ENCODE measurements around the gene CREB3L2. TPM values are rescaled to one million over a fixed set of nuclear protein-coding genes. Genes with fewer than 3 reads are reported as not detected.
"Not testable (repeated sequence)": the region's sequence is repeated elsewhere in the genome, so short reads cannot be mapped to it uniquely, and the experiment has no call there.

The CREB3L2 gene
- total and polyA plus RNA-seq, 4 donors, result 7.4 to 89.1 (median 44.0) TPM

GRCh38 chr7:137984181-137985041, 17.5 kb downstream of the CREB3L2 start:
- Histone ChIP-seq H3K27ac (ENCODE audit: low read depth in 1 of 2, low read length in 1 of 2) (no peak overlapping the region), H3K9ac (ENCODE audit: insufficient read depth in 1 of 2, low read length in 2 of 2) (peak overlapping the region in 1 of 2 donors; percentile 33), H3K36me3 (ENCODE audit: control insufficient read depth in 4 of 4, insufficient read depth in 4 of 4, low read length in 4 of 4) (peaks cover 0 to 2% (median 1%) of the 10 kb centered on the region in 4 donors), H3K4me3 (no peak overlapping the region), H3K27me3 (ENCODE audit: control insufficient read depth in 3 of 3, insufficient read depth in 3 of 3, low read length in 2 of 3) (no peaks in the 10 kb centered on the region), H3K4me1 (ENCODE audit: control insufficient read depth in 5 of 5, insufficient read depth in 5 of 5, low read length in 5 of 5) (peaks cover 22 to 45% (median 23%) of the 10 kb centered on the region in 5 donors), H3K9me3 (ENCODE audit: control insufficient read depth in 4 of 4, insufficient read depth in 3 of 4, low read length in 3 of 4) (peaks cover 0 to 5% (median 0%) of the 10 kb centered on the region in 4 donors)
- 82 to 90% methylated on average over 11 of the region's 11 CpGs for WGBS, 2 donors
- no peak for TF ChIP-seq CTCF (IDR thresholded peaks at IDR 0.05; ENCODE audit: control extremely low read depth, extremely low read depth)
- ATAC-seq (ENCODE audit: insufficient read depth, low FRiP score) (no peak), DNase-seq (no peak)

DNA sequence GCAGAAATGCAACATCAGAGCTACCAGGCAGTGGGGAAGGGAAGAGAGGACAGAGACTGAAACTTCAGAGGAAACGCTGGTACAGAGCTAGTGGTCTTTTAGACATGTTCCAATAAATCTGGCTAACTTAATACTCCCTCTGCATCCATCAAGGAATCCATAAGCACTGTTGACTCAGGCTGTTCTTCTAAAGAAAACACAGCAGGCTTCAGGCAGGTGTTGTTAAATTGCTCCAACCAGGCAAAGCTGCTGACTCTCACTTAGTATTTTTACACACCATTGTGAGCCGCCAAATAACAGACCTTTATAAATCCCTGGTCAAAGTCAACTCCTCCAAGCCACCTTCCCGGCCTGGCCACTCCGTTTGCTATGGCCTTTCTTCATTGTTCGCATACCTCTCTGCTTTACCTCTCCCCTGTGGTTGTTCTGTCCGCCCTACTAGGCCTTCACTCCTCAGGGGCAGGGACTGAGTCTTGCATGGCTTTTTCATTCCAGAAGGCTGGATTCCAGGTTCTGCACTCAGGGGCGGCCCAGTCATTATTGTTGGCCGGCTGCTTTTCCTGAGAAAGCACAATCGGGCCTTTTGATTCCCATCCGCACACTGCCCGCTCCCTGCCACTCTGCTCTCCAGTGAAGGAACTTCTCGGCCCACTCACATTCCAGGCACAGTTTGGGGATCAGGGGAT, 18.4 kb downstream of the CREB3L2 start:
- Histone ChIP-seq H3K4me1 (ENCODE audit: control insufficient read depth in 5 of 5, insufficient read depth in 5 of 5, low read length in 5 of 5) (peaks cover 19 to 45% (median 25%) of the 10 kb centered on the region in 5 donors), H3K9ac (ENCODE audit: insufficient read depth in 1 of 2, low read length in 2 of 2) (no peak overlapping the region), H3K9me3 (ENCODE audit: control insufficient read depth in 4 of 4, insufficient read depth in 3 of 4, low read length in 3 of 4) (peaks cover 0 to 5% (median 0%) of the 10 kb centered on the region in 4 donors), H3K36me3 (ENCODE audit: control insufficient read depth in 4 of 4, insufficient read depth in 4 of 4, low read length in 4 of 4) (peaks cover 0 to 2% (median 1%) of the 10 kb centered on the region in 4 donors), H3K27ac (ENCODE audit: low read depth in 1 of 2, low read length in 1 of 2) (peak overlapping the region in 1 of 2 donors; percentile 38), H3K4me3 (no peak overlapping the region), H3K27me3 (ENCODE audit: control insufficient read depth in 3 of 3, insufficient read depth in 3 of 3, low read length in 2 of 3) (no peaks in the 10 kb centered on the region)
- TF ChIP-seq CTCF (IDR thresholded peaks at IDR 0.05; ENCODE audit: control extremely low read depth, extremely low read depth), result no peak
- 88 to 89% methylated on average over 12 of the region's 12 CpGs for WGBS, 2 donors
- no peak for ATAC-seq (ENCODE audit: insufficient read depth, low FRiP score)
- no peak for DNase-seq

DNA sequence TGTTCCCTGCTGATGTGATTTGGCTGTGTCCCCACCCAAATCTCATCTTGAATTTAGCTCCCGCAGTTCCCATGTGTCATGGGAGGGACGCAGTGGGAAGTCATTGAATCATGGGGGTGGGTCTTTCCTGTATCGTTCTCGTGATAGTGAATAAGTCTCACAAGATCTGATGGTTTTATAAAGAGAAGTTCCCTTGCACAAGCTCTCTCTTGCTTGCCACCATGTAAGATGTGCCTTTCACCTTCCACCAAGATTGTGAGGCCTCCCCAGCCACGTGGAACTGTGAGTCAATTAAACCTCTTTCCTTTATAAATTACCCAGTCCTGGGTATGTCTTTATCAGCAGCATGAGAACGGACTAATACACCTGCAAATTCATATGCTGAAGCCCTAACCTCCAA, 19.5 kb downstream of the CREB3L2 start:
- not testable (repeated sequence) for H3K9me3 ChIP-seq (ENCODE audit: control insufficient read depth in 4 of 4, insufficient read depth in 3 of 4, low read length in 3 of 4); H3K9ac ChIP-seq (ENCODE audit: insufficient read depth in 1 of 2, low read length in 2 of 2); H3K27ac ChIP-seq (ENCODE audit: low read depth in 1 of 2, low read length in 1 of 2); H3K27me3 ChIP-seq (ENCODE audit: control insufficient read depth in 3 of 3, insufficient read depth in 3 of 3, low read length in 2 of 3); H3K36me3 ChIP-seq (ENCODE audit: control insufficient read depth in 4 of 4, insufficient read depth in 4 of 4, low read length in 4 of 4); DNase-seq; H3K4me3 ChIP-seq; ATAC-seq (ENCODE audit: insufficient read depth, low FRiP score)
- 95 to 97% methylated on average over 6 of the region's 6 CpGs for WGBS, 2 donors
- peaks cover 17 to 45% (median 24%) of the 10 kb centered on the region in 5 donors for H3K4me1 ChIP-seq (ENCODE audit: control insufficient read depth in 5 of 5, insufficient read depth in 5 of 5, low read length in 5 of 5)

GRCh38 chr7:137981668-137982067, 20.2 kb downstream of the CREB3L2 start:
- ATAC-seq (ENCODE audit: insufficient read depth, low FRiP score), result no peak
- peaks cover 0 to 2% (median 0%) of the 10 kb centered on the region in 4 donors for H3K36me3 ChIP-seq (ENCODE audit: control insufficient read depth in 4 of 4, insufficient read depth in 4 of 4, low read length in 4 of 4)
- TF ChIP-seq CTCF (IDR thresholded peaks at IDR 0.05; ENCODE audit: control extremely low read depth, extremely low read depth), result no peak
- H3K9ac ChIP-seq (ENCODE audit: insufficient read depth in 1 of 2, low read length in 2 of 2), result no peak overlapping the region
- H3K27ac ChIP-seq (ENCODE audit: low read depth in 1 of 2, low read length in 1 of 2), result peak overlapping the region in 1 of 2 donors; percentile 35
- DNase-seq, result peak in 1 of 3 donors; percentile 62
- H3K4me1 ChIP-seq (ENCODE audit: control insufficient read depth in 5 of 5, insufficient read depth in 5 of 5, low read length in 5 of 5), result peaks cover 21 to 41% (median 23%) of the 10 kb centered on the region in 5 donors
- H3K9me3 ChIP-seq (ENCODE audit: control insufficient read depth in 4 of 4, insufficient read depth in 3 of 4, low read length in 3 of 4), result peaks cover 0 to 5% (median 0%) of the 10 kb centered on the region in 4 donors
- no peaks in the 10 kb centered on the region for H3K27me3 ChIP-seq (ENCODE audit: control insufficient read depth in 3 of 3, insufficient read depth in 3 of 3, low read length in 2 of 3)
- no peak overlapping the region for H3K4me3 ChIP-seq
- WGBS, 2 donors, result 37 to 49% methylated on average over 4 of the region's 4 CpGs
